HFF-Myc (cell line): Measurements from ENCODE around the gene SLC37A1.

ENCODE experiments used
- DNase-seq: peaks from one replicate; pipeline ENCODE4 v3.0.0-alpha.2; 2011; ENCODE audit warnings: low read depth; ENCODE audit errors: extremely low read depth
- H3K4me3 ChIP-seq: replicated peaks from 2 replicates; pipeline ENCODE4 v1.5.1; 2011; ENCODE audit warnings: low read depth, mild to moderate bottlenecking, control low read depth, low read length
- TF ChIP-seq, protein P1 (sequence below): IDR thresholded peaks from 2 replicates; pipeline ENCODE4 v1.5.1; 2012; ENCODE audit warnings: mild to moderate bottlenecking, low read depth, low read length, control low read depth; ENCODE audit errors: missing control alignments

The SLC37A1 gene

GRCh38 chr21:42601656-42602055 lies 88.0 kb downstream of the SLC37A1 start:
- H3K4me3 ChIP-seq, result no peak overlapping the region
- no peak for DNase-seq
- TF ChIP-seq, protein P1, sequence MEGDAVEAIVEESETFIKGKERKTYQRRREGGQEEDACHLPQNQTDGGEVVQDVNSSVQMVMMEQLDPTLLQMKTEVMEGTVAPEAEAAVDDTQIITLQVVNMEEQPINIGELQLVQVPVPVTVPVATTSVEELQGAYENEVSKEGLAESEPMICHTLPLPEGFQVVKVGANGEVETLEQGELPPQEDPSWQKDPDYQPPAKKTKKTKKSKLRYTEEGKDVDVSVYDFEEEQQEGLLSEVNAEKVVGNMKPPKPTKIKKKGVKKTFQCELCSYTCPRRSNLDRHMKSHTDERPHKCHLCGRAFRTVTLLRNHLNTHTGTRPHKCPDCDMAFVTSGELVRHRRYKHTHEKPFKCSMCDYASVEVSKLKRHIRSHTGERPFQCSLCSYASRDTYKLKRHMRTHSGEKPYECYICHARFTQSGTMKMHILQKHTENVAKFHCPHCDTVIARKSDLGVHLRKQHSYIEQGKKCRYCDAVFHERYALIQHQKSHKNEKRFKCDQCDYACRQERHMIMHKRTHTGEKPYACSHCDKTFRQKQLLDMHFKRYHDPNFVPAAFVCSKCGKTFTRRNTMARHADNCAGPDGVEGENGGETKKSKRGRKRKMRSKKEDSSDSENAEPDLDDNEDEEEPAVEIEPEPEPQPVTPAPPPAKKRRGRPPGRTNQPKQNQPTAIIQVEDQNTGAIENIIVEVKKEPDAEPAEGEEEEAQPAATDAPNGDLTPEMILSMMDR, result no peak

DNA sequence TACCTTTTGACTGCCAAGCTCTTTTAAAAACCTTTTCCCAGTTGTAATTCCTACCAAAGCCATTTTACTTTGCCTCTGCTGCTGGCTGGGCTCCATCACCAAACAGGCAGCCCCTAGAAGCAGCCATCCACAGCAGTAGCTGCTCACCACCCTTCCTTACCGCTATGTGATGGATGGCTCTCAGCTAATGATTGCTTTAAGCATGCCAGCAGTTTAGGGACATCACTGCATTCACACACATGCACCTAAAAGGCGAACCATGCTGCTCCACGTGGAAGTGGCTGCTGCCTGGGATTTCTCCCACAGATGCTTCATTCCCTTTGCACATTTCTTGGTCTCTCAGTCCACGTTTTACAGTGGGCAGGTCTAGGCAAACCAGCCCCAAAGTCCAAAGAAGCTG lies 93.5 kb downstream of the SLC37A1 start:
- H3K4me3 ChIP-seq, result no peak overlapping the region
- TF ChIP-seq, protein P1, result no peak
- DNase-seq, result no peak

DNA sequence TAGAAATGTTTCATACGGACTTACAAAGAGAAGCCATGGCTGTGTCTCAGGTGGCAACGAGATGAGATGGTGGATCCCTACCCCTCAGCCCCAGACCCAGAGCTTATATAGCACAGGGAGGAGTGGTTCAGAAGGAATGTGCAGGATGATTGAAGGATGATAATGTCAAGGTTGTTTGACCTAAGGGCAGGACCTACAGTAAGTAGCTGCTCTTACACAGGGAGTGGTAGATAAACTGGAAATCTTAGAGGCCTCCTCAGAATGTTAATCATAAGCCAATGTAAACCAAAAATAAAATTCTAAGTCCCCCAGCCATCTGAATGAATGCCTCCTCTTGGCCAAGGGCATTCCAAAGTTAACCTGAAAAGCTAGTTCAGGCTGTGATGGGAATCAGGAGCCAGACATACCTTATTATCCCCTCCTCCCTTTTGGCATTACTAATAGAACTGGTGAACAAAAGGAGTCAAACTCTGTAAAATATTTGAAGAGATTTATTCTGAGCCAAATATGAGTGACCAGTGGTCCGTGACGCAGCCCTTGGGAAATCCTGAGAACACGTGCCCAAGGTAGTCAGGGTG lies 94.0 kb downstream of the SLC37A1 start:
- H3K4me3 ChIP-seq, result no peak overlapping the region
- TF ChIP-seq, protein P1, result no peak
- no peak for DNase-seq

GRCh38 chr21:42608446-42608845 lies 94.8 kb downstream of the SLC37A1 start:
- H3K4me3 ChIP-seq, result no peak overlapping the region
- TF ChIP-seq, protein P1, result no peak
- no peak for DNase-seq

GRCh38 chr21:42609811-42610210 lies 96.2 kb downstream of the SLC37A1 start:
- no peak overlapping the region for H3K4me3 ChIP-seq
- no peak for DNase-seq
- TF ChIP-seq, protein P1, result no peak

DNA sequence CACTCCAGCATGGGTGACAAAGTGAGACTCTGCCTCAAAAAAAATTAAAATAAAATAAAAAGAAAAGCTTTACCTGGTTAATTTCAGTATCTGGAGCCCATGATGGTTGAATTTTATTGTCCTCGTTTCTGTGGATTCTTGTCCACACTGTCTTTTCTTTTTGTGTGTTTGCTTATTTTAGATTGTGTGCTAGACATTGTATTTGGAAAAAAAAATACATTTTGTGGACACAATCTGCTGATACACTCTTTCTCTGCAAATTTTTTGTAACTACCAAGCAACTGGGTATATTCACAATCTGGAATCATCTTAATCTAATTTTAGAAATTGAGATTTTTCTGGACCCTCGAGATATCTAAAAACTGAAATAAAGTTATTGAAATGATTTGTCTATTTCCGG lies 98.2 kb downstream of the SLC37A1 start:
- no peak for DNase-seq
- no peak overlapping the region for H3K4me3 ChIP-seq
- TF ChIP-seq, protein P1, result no peak

DNA sequence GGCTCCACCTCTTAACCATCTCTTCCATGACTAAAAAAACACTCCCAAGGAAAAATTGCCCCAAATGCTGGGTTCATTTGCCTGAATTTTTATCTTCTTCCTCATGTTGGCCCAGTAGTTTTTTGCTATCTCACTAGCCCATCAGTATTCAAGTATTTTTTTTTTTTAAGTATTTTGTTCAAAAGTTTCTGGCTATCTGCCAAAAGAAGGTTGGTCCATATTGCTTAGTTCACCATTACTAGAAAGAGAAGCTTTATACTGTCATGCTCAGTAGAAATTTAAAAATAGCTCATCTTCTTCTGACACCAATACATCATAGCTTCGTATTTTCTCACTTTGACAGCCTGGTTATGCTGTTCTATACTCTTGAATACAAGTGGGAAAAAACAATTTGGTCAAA lies 98.7 kb downstream of the SLC37A1 start:
- TF ChIP-seq, protein P1, result no peak
- H3K4me3 ChIP-seq, result no peak overlapping the region
- no peak for DNase-seq
